ENCODE data around the gene C1S.

DNA sequence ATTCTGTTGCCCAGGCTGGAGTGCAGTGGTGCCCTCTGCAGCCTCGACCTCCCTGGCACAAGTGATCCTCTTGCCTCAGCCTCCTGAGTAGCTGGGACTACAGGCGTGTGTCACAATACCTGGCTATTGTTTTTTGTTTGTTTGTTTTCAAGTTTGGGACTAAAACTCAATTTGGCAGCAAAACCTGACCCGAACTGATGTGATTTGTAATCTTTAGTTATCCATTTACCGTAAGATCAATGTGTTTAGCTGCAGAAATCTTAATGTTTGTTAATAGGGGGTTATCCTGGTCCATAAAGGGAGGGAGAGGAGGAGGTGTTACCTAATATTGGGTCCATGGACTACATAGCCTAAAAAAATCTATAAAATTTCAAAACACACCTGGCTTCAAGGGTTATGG lies 738 bp upstream of the C1S start:
- TF ChIP-seq, protein P1, sequence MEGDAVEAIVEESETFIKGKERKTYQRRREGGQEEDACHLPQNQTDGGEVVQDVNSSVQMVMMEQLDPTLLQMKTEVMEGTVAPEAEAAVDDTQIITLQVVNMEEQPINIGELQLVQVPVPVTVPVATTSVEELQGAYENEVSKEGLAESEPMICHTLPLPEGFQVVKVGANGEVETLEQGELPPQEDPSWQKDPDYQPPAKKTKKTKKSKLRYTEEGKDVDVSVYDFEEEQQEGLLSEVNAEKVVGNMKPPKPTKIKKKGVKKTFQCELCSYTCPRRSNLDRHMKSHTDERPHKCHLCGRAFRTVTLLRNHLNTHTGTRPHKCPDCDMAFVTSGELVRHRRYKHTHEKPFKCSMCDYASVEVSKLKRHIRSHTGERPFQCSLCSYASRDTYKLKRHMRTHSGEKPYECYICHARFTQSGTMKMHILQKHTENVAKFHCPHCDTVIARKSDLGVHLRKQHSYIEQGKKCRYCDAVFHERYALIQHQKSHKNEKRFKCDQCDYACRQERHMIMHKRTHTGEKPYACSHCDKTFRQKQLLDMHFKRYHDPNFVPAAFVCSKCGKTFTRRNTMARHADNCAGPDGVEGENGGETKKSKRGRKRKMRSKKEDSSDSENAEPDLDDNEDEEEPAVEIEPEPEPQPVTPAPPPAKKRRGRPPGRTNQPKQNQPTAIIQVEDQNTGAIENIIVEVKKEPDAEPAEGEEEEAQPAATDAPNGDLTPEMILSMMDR (IDR thresholded peaks at IDR 0.05; ENCODE audit: borderline replicate concordance, extremely low read depth, low read length, poor library complexity, severe bottlenecking), result no peak
- no peak for TF ChIP-seq EZH2 (IDR thresholded peaks at IDR 0.05; ENCODE audit: borderline replicate concordance, low read depth, low read length, severe bottlenecking)
